GM18951 (cell line): ENCODE measurements around the gene MSH3.

Experiments
- POLR2A ChIP-seq: IDR thresholded peaks from 4 replicates; pipeline ENCODE4 v1.6.1; 2011; ENCODE audit warnings: mild to moderate bottlenecking; ENCODE audit not compliant: insufficient read length, insufficient read depth; ENCODE audit errors: extremely low read depth
- in situ Hi-C: fragments of 300-500 bp; cut with MboI; formaldehyde crosslinking; loops from one replicate; pipeline ENCODE4 v1.12.0; 2022; ENCODE audit warnings: low sequenced_read_pairs, mixed read lengths, inconsistent platforms; ENCODE audit not compliant: unreplicated experiment

Gene MSH3

GRCh38 chr5:80704221-80704620 is 49.8 kb downstream of the MSH3 start:
- TF ChIP-seq POLR2A, result no peak
- in situ Hi-C loops, result no loop called here

- in situ Hi-C loops, result no loop called here
- TF ChIP-seq POLR2A, result no peak
Measured at GRCh38 chr5:80705216-80705769, 50.8 kb downstream of the MSH3 start.

DNA sequence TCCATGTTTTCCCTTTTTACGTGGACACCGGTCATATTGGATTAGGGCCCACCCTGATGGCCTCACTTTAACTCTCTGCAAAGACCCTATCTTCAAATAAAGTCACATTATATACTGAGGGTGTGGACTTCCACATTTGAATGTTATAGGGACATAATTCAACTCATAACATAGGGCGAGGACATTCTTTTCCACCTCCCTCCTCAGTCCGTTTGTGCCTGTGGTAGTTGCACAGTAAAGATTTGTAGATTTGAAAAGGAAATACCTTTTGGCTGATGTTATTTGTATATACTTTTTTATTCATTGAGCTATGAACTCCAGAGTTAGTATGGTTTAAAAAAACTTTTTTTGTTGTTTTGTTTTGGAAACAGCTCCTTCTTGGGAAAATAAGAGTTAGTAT is 51.3 kb downstream of the MSH3 start:
- in situ Hi-C loops, result no loop called here
- TF ChIP-seq POLR2A, result no peak

DNA sequence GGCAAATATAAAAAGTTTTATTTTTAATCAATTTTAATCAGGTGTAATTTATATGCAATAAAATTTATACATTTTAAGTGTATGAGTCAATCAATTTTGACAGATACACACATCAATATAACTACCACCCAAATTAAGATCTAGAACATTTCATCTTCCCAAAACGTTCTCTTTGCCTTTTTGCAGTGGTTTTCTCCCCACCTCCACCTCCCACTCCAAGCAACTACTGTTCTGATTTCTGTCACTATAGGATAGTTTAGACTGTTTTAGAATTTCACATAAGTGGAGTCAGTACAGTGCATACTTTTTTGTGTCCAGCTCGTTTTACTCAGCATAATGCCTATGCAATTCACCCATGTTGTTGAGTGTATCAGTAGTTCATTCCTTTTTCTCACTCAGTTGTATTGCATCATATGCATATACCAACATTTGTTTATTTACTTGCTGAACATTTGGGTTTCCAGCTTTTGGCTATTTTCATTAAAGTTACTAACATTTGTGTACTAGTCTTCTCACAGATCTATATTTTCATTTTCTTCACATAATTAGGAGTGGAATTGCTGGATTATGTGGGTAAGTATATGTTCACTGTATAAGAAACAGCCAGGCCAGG is 52.5 kb downstream of the MSH3 start:
- no peak for TF ChIP-seq POLR2A
- in situ Hi-C loops, result no loop called here

DNA sequence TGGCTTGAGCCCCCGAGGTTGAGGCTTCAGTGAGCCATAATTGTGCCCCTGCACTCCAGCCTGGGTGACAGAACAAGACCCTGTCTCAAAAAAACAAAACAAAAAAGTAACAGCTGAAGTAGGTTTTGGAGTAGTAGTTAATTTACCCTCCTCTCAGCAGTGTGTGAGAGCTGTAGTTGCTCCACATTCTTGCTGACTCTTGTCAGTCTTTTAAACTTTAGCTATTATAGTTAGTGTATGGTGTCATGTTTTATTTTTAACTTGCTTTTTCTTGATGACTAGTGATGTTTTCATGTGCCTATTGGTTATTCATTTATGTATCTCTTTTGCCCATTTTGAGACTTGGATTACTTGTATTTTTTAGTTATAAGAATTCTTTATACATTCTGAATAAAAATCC is 53.2 kb downstream of the MSH3 start:
- no peak for TF ChIP-seq POLR2A
- in situ Hi-C loops, result no loop called here

GRCh38 chr5:80711216-80711615 is 56.8 kb downstream of the MSH3 start:
- TF ChIP-seq POLR2A, result no peak
- in situ Hi-C loops, result no loop called here

DNA sequence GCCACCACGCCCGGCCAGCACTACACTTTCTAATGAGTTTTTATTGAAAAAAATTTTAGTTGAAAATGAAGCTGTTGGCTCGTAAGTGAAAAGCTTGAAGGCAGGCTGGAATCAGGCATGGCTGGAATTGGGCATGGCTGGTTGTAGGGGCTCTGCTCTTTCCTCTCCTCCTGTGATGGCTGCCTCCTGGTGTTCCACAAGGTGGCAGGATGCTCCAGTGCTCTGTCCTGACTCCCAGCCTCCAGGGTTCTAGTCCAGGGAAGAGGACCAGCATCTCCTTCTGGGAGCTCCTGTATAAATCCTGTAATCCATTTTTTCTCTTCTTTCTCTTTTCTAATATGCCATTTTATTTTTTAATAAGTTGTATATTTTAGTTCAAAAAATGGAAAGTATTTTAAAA is 57.5 kb downstream of the MSH3 start:
- no peak for TF ChIP-seq POLR2A
- in situ Hi-C loops, result no loop called here

DNA sequence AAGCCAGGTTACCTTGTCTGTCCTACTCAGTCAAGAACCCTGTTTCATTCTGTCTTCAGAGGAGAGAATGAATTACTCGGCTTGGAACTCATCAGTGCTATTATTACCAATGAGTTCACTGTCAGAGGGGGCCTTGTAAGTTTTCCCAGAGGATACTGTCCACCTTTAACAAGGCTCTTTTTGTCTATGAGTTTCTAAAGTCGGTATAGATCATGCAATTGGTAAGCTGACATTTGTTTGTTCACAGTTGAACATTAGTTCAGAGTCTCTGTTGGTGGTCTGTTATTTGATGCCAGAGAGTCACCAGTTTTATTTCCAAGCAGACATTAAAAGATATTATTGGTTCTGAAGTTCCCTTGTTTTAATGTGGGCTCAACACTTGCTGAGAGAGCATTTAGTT is 58.5 kb downstream of the MSH3 start:
- in situ Hi-C loops, result no loop called here
- TF ChIP-seq POLR2A, result no peak

GRCh38 chr5:80713631-80714030 is 59.2 kb downstream of the MSH3 start:
- TF ChIP-seq POLR2A, result no peak
- in situ Hi-C loops, result no loop called here

GRCh38 chr5:80714570-80715298 is 60.3 kb downstream of the MSH3 start:
- in situ Hi-C loops, result no loop called here

DNA sequence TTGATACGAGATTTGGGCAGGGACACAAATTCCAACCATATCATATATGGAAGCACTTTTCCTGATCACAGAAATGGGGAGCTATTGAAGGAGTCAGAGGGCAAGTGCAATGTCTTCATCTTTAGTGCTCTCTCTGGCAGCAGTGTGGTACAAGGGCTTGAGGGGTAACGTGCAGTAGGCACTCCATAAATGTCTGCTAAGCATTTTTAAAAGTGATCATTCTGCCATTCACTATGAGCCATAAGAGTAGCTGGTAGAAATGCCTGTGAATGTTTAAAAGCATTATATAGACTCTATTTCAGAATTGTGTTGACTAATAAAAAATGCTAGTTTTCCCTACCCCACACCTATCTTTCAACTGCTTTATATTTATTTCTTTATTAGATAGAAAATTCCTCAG is 61.4 kb downstream of the MSH3 start:
- in situ Hi-C loops, result no loop called here
- TF ChIP-seq POLR2A, result no peak

More at GRCh38 chr5:80714570-80715298, 60.3 kb downstream of the MSH3 start:
- TF ChIP-seq POLR2A, result no peak

- in situ Hi-C loops, result no loop called here
- no peak for TF ChIP-seq POLR2A
Measured at GRCh38 chr5:80720181-80720580, 65.7 kb downstream of the MSH3 start.

GRCh38 chr5:80722916-80723315 is 68.5 kb downstream of the MSH3 start:
- no peak for TF ChIP-seq POLR2A
- in situ Hi-C loops, result no loop called here

DNA sequence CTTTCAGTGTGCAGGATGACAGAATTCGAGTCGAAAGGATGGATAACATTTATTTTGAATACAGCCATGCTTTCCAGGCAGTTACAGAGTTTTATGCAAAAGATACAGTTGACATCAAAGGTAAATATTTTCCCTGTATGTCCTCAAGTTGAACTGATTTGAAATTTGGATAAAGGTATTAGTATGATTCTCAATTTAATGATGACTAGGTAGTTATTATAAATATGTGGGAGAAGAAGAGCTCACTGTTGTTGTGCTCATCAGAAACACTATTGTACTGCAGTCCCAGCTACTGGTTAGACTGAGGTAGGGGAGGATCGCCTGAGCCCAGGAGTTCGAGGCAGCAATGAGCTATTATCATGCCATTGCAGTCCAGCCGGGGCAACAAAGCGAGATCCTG is 71.0 kb downstream of the MSH3 start:
- in situ Hi-C loops, result no loop called here
- no peak for TF ChIP-seq POLR2A

DNA sequence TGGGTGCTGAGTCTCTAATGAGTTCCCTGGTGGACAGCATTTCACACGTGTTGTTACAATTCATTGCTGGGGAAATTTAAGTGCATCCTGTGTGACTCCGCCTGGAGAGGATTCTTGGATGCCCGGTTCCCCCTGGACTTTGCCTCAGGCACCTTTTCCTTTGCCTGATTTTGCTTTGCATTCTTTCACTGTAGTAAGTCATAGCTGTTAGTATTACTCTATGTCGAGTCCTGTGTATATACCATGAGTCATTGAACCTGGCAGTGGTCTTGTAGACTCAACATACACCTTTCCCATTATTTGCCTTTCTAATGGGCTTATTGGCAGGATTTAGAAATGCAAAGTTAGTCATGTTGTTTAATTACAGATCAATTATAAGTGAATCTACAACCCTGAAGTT is 82.3 kb downstream of the MSH3 start:
- no peak for TF ChIP-seq POLR2A
- in situ Hi-C loops, result no loop called here

GRCh38 chr5:80738466-80738865 is 84.0 kb downstream of the MSH3 start:
- no peak for TF ChIP-seq POLR2A
- in situ Hi-C loops, result no loop called here
